ENCODE results near the gene CELF1. TPM values are rescaled to one million over a fixed set of nuclear protein-coding genes. Genes with fewer than 3 reads are reported as not detected.

The CELF1 gene
- total and polyA plus RNA-seq, 9 donors, result 46.9 to 74.3 (median 59.1) TPM

DNA sequence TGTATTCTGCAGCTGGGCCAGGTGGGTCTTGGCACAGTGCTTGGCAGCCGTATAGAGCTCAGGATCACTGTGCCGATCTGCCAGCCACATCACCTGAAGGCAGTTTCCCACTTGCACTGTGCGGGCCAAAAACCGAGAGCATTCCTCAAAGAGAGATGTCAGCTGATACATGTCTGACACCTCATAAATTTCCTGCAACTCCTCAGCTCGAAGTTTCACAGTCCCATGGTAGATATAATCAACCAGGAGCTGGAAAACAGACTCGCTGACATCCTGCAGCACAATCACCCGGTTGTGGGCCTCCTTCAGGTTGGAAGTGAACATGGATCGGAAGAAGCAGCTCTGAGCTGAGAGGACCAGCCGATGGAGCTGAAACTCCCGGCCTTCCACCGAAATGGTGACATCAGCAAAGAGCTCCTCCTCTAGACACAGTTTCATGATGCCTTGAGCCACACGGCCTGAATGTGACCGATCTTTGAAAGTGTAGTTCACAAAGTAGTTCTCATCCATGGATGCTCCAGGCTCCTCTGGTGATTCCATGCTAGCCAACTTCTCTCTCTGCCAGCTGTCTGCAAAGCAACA lies 24.6 kb upstream of the CELF1 start:
- DNase-seq, result peak; percentile 25
- 34% methylated on average over 6 of the region's 13 CpGs for WGBS (ENCODE audit: insufficient coverage)
- Histone ChIP-seq H3K4me3 (ENCODE audit: low read length) (no peak overlapping the region), H3K36me3 (ENCODE audit: control insufficient read depth, insufficient read depth, low read length) (peaks cover 56% of the 10 kb centered on the region), H3K9me3 (replicated peaks; ENCODE audit: control insufficient read depth, low read depth, low read length) (no peaks in the 10 kb centered on the region), H3K27ac (ENCODE audit: low read length) (peak overlapping the region; percentile 90), H3K27me3 (ENCODE audit: control insufficient read depth, insufficient read depth, low read length) (no peaks in the 10 kb centered on the region), H3K4me1 (ENCODE audit: control insufficient read depth, insufficient read depth, low read length) (peaks cover 29% of the 10 kb centered on the region)

DNA sequence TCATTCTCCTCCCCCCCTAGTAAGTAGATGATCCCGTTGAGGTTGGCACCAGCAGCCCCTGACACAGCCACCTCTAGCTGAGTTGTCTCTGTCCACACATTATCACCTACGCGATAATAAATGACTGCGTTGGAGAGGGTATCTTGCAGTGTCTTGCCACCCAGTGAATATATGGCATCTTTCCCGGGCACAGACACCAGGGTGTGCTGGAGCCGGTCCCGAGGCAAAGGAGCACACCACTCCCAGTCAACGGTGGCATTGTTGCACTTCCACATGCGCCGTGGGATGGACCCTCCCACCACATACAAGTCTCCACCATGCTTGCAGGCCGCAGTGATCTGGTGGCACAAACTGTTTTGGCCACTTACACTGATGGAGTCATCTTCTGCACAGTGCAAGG lies 20.4 kb upstream of the CELF1 start:
- Histone ChIP-seq H3K36me3 (ENCODE audit: control insufficient read depth, insufficient read depth, low read length) (peaks cover 58% of the 10 kb centered on the region), H3K27me3 (ENCODE audit: control insufficient read depth, insufficient read depth, low read length) (no peaks in the 10 kb centered on the region), H3K27ac (ENCODE audit: low read length) (no peak overlapping the region), H3K4me1 (ENCODE audit: control insufficient read depth, insufficient read depth, low read length) (peaks cover 17% of the 10 kb centered on the region), H3K4me3 (ENCODE audit: low read length) (no peak overlapping the region), H3K9me3 (replicated peaks; ENCODE audit: control insufficient read depth, low read depth, low read length) (no peaks in the 10 kb centered on the region)
- DNase-seq, result no peak
- 90% methylated on average over 10 of the region's 11 CpGs for WGBS (ENCODE audit: insufficient coverage)

DNA sequence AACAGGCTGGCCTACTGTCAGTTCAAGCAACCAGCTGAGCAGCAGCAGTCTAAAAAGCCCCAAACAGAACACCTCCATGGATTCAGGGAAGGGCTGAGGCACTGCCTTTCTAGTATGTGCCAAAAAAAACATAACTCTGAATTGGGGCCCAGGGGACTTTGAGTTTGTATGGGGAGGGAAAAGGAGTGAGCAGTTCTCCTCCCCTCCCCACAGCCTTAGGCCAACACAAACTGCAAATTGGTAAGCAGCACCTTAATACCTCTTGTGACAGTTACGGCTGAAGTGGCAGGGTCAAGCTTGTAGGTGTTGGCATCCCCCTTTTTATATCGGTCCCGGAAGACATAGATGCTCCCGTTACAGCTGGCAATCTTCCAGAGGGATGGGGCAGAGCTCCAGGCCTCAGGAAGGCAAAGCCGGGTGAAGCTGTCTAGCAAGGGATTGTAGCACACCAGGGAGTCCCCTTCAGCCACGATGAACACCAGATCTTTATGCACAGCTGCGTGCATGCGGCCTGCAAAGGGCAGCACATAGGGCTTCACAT lies 19.9 kb upstream of the CELF1 start:
- H3K4me1 ChIP-seq (ENCODE audit: control insufficient read depth, insufficient read depth, low read length), result peaks cover 12% of the 10 kb centered on the region

DNA sequence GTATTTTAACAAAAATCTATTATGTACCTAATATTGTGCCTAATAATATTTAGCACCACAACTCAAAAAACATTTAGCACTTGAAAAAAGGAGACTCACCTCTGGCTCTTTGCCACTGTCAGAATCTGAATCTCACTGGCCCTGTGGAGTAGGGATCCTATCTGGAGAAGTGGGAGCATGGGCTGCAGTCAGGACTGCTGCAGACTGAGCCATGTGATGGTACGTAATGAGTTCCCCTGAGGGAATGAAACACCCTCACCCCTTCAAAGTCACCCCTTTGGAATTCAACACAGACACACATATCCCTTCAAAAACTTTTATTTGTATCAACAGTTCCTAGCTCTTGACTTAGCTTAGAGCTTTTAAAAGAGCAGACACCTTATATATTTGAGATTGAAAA lies 19.0 kb upstream of the CELF1 start:
- Histone ChIP-seq H3K27ac (ENCODE audit: low read length) (no peak overlapping the region), H3K4me3 (ENCODE audit: low read length) (no peak overlapping the region), H3K9me3 (replicated peaks; ENCODE audit: control insufficient read depth, low read depth, low read length) (no peaks in the 10 kb centered on the region), H3K27me3 (ENCODE audit: control insufficient read depth, insufficient read depth, low read length) (no peaks in the 10 kb centered on the region), H3K4me1 (ENCODE audit: control insufficient read depth, insufficient read depth, low read length) (peaks cover 6% of the 10 kb centered on the region), H3K36me3 (ENCODE audit: control insufficient read depth, insufficient read depth, low read length) (peaks cover 52% of the 10 kb centered on the region)
- DNase-seq, result no peak
- no CpG with 5 or more reads among the region's 1 CpG for WGBS (ENCODE audit: insufficient coverage)

More for the DNA sequence above, 19.9 kb upstream of the CELF1 start:
- Histone ChIP-seq H3K9me3 (replicated peaks; ENCODE audit: control insufficient read depth, low read depth, low read length) (no peaks in the 10 kb centered on the region), H3K4me3 (ENCODE audit: low read length) (no peak overlapping the region), H3K36me3 (ENCODE audit: control insufficient read depth, insufficient read depth, low read length) (peaks cover 61% of the 10 kb centered on the region), H3K27ac (ENCODE audit: low read length) (no peak overlapping the region), H3K27me3 (ENCODE audit: control insufficient read depth, insufficient read depth, low read length) (no peaks in the 10 kb centered on the region)
- no peak for DNase-seq
- 43% methylated on average over 5 of the region's 8 CpGs for WGBS (ENCODE audit: insufficient coverage)

DNA sequence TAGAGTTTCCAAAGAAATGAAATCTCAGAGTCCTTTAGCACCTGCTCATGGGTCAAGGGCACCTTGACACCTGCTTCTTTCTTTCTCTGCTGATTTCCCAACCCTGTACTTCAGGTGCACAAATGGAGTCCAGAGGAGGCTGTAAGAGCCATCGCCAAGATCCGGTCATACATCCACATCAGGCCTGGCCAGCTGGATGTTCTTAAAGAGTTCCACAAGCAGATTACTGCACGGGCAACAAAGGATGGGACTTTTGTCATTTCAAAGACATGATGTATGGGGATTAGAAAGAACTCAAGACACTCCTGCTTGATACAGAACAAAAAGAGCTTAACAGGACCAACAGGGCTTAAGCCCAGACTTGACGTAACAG lies 18.4 kb upstream of the CELF1 start:
- Histone ChIP-seq H3K27me3 (ENCODE audit: control insufficient read depth, insufficient read depth, low read length) (no peaks in the 10 kb centered on the region), H3K4me3 (ENCODE audit: low read length) (no peak overlapping the region), H3K4me1 (ENCODE audit: control insufficient read depth, insufficient read depth, low read length) (peaks cover 6% of the 10 kb centered on the region), H3K27ac (ENCODE audit: low read length) (no peak overlapping the region), H3K9me3 (replicated peaks; ENCODE audit: control insufficient read depth, low read depth, low read length) (no peaks in the 10 kb centered on the region), H3K36me3 (ENCODE audit: control insufficient read depth, insufficient read depth, low read length) (peaks cover 52% of the 10 kb centered on the region)
- no peak for DNase-seq
- 80% methylated on average over 3 of the region's 4 CpGs for WGBS (ENCODE audit: insufficient coverage)

DNA sequence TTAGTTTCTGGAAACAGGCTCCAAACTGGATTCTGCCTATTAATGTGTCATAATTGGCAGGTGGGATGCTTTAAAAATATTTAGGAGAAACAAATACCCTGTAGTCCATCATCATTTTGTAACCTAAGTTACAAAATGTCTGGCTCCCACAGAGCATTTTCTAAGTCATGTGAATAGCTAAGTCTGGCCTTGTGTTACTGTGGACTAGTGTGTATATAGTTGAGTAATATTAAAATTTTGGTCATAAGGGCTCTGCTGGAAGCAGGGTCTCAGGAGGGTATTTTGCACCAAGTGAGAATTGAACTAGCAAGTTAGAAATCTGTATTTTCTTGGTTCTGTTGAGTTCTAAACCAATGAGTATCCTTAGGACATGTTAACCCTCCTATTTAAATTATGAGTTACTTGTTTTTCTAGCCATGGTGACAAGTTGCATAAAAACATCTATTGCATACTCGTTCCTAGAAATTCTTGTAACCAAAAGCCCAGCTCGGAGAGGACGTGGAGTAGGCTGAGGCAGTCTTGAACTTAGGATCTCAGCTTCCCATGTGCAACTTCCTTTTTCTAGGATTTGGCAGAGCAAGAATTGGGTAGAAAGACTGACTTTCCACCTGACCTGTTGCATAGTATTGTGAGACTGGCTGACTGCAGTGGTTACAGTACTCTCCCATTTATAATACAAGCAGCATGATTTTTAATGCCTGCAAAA lies 17.9 kb upstream of the CELF1 start:
- Histone ChIP-seq H3K4me3 (ENCODE audit: low read length) (no peak overlapping the region), H3K9me3 (replicated peaks; ENCODE audit: control insufficient read depth, low read depth, low read length) (no peaks in the 10 kb centered on the region), H3K27me3 (ENCODE audit: control insufficient read depth, insufficient read depth, low read length) (no peaks in the 10 kb centered on the region), H3K27ac (ENCODE audit: low read length) (no peak overlapping the region), H3K4me1 (ENCODE audit: control insufficient read depth, insufficient read depth, low read length) (peaks cover 10% of the 10 kb centered on the region), H3K36me3 (ENCODE audit: control insufficient read depth, insufficient read depth, low read length) (peaks cover 52% of the 10 kb centered on the region)
- no CpG with 5 or more reads among the region's 3 CpGs for WGBS (ENCODE audit: insufficient coverage)
- no peak for DNase-seq

DNA sequence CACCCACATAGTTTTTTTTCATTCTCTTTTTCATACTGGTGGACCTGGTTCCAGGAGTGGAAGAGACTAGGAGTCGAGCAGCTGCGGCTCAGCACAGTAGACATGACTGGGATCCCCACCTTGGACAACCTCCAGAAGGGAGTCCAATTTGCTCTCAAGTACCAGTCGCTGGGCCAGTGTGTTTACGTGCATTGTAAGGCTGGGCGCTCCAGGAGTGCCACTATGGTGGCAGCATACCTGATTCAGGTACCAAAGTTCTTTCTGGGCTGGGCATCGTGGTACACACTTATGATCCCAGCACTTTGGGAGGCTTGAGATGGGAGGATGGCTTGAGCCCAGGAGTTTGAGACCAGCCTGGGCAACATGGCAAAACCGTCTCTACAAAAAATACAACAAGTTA lies 16.7 kb upstream of the CELF1 start:
- no peak for DNase-seq
- peaks cover 47% of the 10 kb centered on the region for H3K36me3 ChIP-seq (ENCODE audit: control insufficient read depth, insufficient read depth, low read length)
- H3K27me3 ChIP-seq (ENCODE audit: control insufficient read depth, insufficient read depth, low read length), result no peaks in the 10 kb centered on the region
- H3K4me1 ChIP-seq (ENCODE audit: control insufficient read depth, insufficient read depth, low read length), result peaks cover 17% of the 10 kb centered on the region
- no peak overlapping the region for H3K27ac ChIP-seq (ENCODE audit: low read length)
- 99% methylated on average over 6 of the region's 7 CpGs for WGBS (ENCODE audit: insufficient coverage)
- no peaks in the 10 kb centered on the region for H3K9me3 ChIP-seq (replicated peaks; ENCODE audit: control insufficient read depth, low read depth, low read length)
- no peak overlapping the region for H3K4me3 ChIP-seq (ENCODE audit: low read length)

DNA sequence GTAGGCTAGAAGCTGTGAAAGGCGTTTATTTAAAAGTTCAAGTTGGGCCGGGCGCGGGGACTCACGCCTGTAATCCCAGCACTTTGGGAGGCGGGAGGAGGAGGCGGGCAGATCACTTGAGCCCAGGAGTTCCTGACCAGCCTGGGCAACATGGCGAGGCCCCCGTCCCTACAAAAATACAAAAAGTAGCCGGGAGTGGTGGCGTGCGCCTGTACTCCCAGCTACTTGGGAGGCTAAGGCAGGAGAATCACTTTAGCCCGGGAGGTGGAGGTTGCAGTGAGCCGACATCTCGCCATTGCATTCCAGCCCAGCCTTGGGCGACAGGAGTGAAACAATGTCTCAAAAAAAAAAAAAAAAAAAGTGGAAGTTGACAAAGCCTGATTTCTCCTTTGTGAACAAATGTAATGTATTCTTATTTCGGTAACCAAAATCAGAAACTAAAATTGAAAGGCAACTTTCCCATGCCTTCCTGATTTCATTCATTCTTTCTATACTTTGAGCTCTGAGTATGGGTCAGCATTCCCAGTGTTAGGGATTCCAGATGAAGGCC lies 13.3 kb upstream of the CELF1 start:
- Histone ChIP-seq H3K4me1 (ENCODE audit: control insufficient read depth, insufficient read depth, low read length) (peaks cover 12% of the 10 kb centered on the region), H3K4me3 (ENCODE audit: low read length) (peak overlapping the region; percentile 71), H3K9me3 (replicated peaks; ENCODE audit: control insufficient read depth, low read depth, low read length) (no peaks in the 10 kb centered on the region), H3K36me3 (ENCODE audit: control insufficient read depth, insufficient read depth, low read length) (peaks cover 19% of the 10 kb centered on the region), H3K27ac (ENCODE audit: low read length) (peak overlapping the region; percentile 35), H3K27me3 (ENCODE audit: control insufficient read depth, insufficient read depth, low read length) (no peaks in the 10 kb centered on the region)
- no peak for DNase-seq
- WGBS (ENCODE audit: insufficient coverage), result 44% methylated on average over 12 of the region's 17 CpGs

DNA sequence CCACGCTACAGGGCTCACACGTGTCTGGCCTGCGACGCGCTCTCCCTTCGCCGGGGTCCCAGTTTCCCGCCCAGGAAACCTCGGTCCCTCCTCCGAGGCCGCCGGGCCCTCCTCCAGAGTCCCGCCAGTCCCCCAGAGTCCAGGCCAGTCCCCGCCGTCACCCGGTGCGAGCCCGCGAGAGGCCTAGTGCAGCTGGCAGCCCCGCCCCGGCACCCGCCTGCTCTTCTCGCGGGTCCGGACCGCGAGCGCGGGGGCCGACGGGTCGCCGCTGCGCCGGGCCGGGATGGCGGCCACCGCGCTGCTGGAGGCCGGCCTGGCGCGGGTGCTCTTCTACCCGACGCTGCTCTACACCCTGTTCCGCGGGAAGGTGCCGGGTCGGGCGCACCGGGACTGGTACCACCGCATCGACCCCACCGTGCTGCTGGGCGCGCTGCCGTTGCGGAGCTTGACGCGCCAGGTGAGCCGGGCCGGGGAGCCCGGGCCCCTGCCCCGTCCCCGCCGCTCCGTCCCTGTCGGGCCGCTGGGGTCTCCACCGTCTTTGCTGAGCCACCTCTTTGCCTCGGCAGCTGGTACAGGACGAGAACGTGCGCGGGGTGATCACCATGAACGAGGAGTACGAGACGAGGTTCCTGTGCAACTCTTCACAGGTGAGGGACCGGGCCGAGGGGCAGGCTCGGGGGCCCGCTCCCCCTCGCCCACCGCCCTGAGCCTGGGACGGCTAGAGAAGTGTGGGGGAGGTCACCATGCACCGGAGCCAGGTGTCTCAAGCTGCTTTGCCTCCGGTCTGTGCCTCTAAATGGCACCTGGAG lies 12.6 kb upstream of the CELF1 start, which contains the start of gene PTPMT1:
Gene PTPMT1, plus strand, starts transcription at position 260 of the 809 bp plus-strand sequence. Its CDS starts 24 bp downstream, at position 284.
- H3K27ac ChIP-seq (ENCODE audit: low read length), result peak within 1 kb of the TSS; percentile 71
- DNase-seq, result peak; percentile 83
- peaks cover 19% of the 10 kb centered on the region for H3K36me3 ChIP-seq (ENCODE audit: control insufficient read depth, insufficient read depth, low read length)
- peak within 1 kb of the TSS; percentile 71 for H3K4me3 ChIP-seq (ENCODE audit: low read length)
- under 1% methylated on average over 86 of the region's 86 CpGs for WGBS (ENCODE audit: insufficient coverage)
- peaks cover 12% of the 10 kb centered on the region for H3K4me1 ChIP-seq (ENCODE audit: control insufficient read depth, insufficient read depth, low read length)
- no peaks in the 10 kb centered on the region for H3K9me3 ChIP-seq (replicated peaks; ENCODE audit: control insufficient read depth, low read depth, low read length)
- no peaks in the 10 kb centered on the region for H3K27me3 ChIP-seq (ENCODE audit: control insufficient read depth, insufficient read depth, low read length)

DNA sequence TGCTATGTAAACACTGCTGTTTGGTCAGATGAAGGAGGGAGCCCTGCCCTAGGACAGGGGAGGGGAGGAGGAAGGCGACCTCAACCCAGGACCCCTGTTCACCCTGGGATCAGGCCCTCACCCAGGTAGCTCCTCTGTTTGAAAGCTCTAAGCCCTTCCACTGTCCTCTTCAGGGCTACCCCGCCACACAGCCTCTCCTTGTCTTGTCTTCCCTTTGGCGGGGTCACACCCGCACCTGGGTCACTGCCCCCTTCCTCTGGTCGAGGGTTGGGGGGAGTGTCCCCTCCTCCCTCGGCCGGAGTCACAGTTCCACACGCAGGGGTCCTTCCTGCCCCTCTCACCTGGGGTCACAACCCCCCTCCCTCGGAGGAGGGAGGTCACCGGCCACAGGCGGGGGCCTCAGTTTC lies 12.0 kb upstream of the CELF1 start:
- H3K4me3 ChIP-seq (ENCODE audit: low read length), result peak overlapping the region; percentile 71
- H3K27ac ChIP-seq (ENCODE audit: low read length), result peak overlapping the region; percentile 71
- peaks cover 14% of the 10 kb centered on the region for H3K36me3 ChIP-seq (ENCODE audit: control insufficient read depth, insufficient read depth, low read length)
- H3K9me3 ChIP-seq (replicated peaks; ENCODE audit: control insufficient read depth, low read depth, low read length), result no peaks in the 10 kb centered on the region
- no peak for DNase-seq
- peaks cover 12% of the 10 kb centered on the region for H3K4me1 ChIP-seq (ENCODE audit: control insufficient read depth, insufficient read depth, low read length)
- no peaks in the 10 kb centered on the region for H3K27me3 ChIP-seq (ENCODE audit: control insufficient read depth, insufficient read depth, low read length)
- 0% methylated on average over 5 of the region's 11 CpGs for WGBS (ENCODE audit: insufficient coverage)
